NB4 (cell line): ENCODE data around the gene QRICH1.

ENCODE experiments used
- POLR2A ChIP-seq: IDR thresholded peaks from 2 replicates; pipeline ENCODE4 v1.6.1; 2011; ENCODE audit warnings: mild to moderate bottlenecking; ENCODE audit not compliant: insufficient read length; ENCODE audit errors: extremely low read depth
- TF ChIP-seq, protein P1 (sequence below): IDR thresholded peaks from one replicate; pipeline ENCODE4 v1.5.1; 2012; ENCODE audit warnings: low read depth, low read length
- TF ChIP-seq, protein P2 (sequence below): IDR thresholded peaks from 2 replicates; pipeline ENCODE4 v1.6.1; 2011; ENCODE audit warnings: low read depth, low read length

DNA sequence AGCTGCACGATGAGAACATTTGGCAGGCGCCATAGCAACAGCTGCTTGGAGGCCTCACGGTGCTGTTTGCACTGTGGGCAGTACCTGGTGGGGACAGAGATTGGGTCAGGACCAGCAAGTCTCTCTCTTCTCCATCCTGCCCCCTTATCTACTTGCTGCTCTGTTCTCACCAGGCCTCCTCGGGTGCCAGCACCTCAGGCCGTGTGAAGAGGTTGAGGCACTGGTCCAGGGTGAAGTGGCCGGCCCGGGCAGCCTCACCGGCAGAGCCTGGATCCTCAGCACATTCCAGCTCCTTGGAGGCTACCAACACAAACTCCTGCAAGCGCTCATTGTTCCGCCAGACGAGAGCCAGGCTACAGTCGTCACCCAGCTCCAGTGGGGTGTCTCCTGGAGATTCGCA is 16.9 kb upstream of the QRICH1 start:
- TF ChIP-seq, protein P1, sequence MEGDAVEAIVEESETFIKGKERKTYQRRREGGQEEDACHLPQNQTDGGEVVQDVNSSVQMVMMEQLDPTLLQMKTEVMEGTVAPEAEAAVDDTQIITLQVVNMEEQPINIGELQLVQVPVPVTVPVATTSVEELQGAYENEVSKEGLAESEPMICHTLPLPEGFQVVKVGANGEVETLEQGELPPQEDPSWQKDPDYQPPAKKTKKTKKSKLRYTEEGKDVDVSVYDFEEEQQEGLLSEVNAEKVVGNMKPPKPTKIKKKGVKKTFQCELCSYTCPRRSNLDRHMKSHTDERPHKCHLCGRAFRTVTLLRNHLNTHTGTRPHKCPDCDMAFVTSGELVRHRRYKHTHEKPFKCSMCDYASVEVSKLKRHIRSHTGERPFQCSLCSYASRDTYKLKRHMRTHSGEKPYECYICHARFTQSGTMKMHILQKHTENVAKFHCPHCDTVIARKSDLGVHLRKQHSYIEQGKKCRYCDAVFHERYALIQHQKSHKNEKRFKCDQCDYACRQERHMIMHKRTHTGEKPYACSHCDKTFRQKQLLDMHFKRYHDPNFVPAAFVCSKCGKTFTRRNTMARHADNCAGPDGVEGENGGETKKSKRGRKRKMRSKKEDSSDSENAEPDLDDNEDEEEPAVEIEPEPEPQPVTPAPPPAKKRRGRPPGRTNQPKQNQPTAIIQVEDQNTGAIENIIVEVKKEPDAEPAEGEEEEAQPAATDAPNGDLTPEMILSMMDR = no peak
- TF ChIP-seq, protein P2, sequence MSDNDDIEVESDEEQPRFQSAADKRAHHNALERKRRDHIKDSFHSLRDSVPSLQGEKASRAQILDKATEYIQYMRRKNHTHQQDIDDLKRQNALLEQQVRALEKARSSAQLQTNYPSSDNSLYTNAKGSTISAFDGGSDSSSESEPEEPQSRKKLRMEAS = no peak
- no peak for TF ChIP-seq POLR2A
